GM12878 (cell line): ENCODE measurements around the gene GANAB. TPM values are rescaled to one million over a fixed set of nuclear protein-coding genes. Genes with fewer than 3 reads are reported as not detected.

Experiments used
- ATAC-seq: fragments of 200-7000 bp; cut with Tn5 transposase; 3 replicates; pipeline ENCODE4 v1.9.1; 2020; ENCODE audit warnings: mild to moderate bottlenecking, moderate library complexity
- BruUV-seq: library from RNA; stranded (reverse); fragments of 400-500 nt; replicated peaks from 2 replicates; lab custom pipeline; 2021; lab: Mats Ljungman, UMichigan
- CTCF ChIA-PET: fragments of 300-600 bp; sonication (Branson Sonifier 250); formaldehyde crosslinking; extraction: SDS; loops from one replicate; lab custom pipeline; 2021; ENCODE audit warnings: inconsistent platforms; lab: Yijun Ruan, JAX
- POLR2A ChIA-PET: fragments of 350-600 bp; formaldehyde crosslinking; extraction: SDS; loops from one replicate; lab custom pipeline; 2021; ENCODE audit warnings: inconsistent platforms; lab: Charles Lee
- RAD21 ChIA-PET: fragments of 300-600 bp; sonication (Branson Sonifier 250); formaldehyde crosslinking; loops from one replicate; lab custom pipeline; 2023; ENCODE audit warnings: antibody characterized with exemption; ENCODE audit not compliant: unreplicated experiment; lab: Charles Lee
- SMC1A ChIA-PET: fragments of 300-600 bp; sonication (Branson Sonifier 250); formaldehyde crosslinking; loops from one replicate; lab custom pipeline; 2023; ENCODE audit not compliant: unreplicated experiment, uncharacterized antibody; lab: Charles Lee
- DNase-seq: peaks from one replicate; pipeline ENCODE4 v3.0.0-alpha.2; 2011; ENCODE audit warnings: low read depth, low spot score
- FAIRE-seq: peaks from 3 replicates; lab custom pipeline; 2011; peaks lifted over from hg19 to GRCh38; lab: Jason Lieb, UNC
- H2AFZ ChIP-seq: 2 replicates; pipeline ENCODE4 v1.6.0; 2011; ENCODE audit warnings: low read depth, low read length, control low read depth; ENCODE audit not compliant: control insufficient read depth
- H3K27ac ChIP-seq: 2 replicates; pipeline ENCODE4 v1.5.1; 2011; ENCODE audit warnings: control low read depth; ENCODE audit not compliant: control insufficient read depth, insufficient read depth
- H3K27me3 ChIP-seq, 2 experiments: replicated peaks in 1 of 2; 2 replicates each; pipeline versions ENCODE4 v1.6.0 to v1.6.1; 2011; ENCODE audit warnings: low read length in 1 of 2; ENCODE audit not compliant: control insufficient read depth in 2 of 2, insufficient read depth in 2 of 2
- H3K36me3 ChIP-seq, 2 experiments: 2 replicates each; pipeline ENCODE4 v1.5.1; 2011; ENCODE audit warnings: low read length in 1 of 2; ENCODE audit not compliant: control insufficient read depth in 2 of 2, insufficient read depth in 2 of 2
- H3K4me1 ChIP-seq: 2 replicates; pipeline ENCODE4 v1.6.1; 2011; ENCODE audit warnings: mild to moderate bottlenecking, low read length, moderate library complexity, mixed read lengths; ENCODE audit not compliant: control insufficient read depth, insufficient read depth
- H3K4me2 ChIP-seq: 2 replicates; pipeline ENCODE4 v1.6.0; 2011; ENCODE audit warnings: control low read depth; ENCODE audit not compliant: control insufficient read depth, insufficient read depth
- H3K4me3 ChIP-seq: fragments of 200-600 bp; sonication (generic); 2 replicates; pipeline ENCODE4 v1.5.1; 2016
- H3K79me2 ChIP-seq: 2 replicates; pipeline ENCODE4 v1.6.0; 2011; ENCODE audit warnings: low read length; ENCODE audit not compliant: control insufficient read depth, insufficient read depth
- H3K9ac ChIP-seq: 2 replicates; pipeline ENCODE4 v1.8.0; 2011; ENCODE audit warnings: low read length, control low read depth, mixed read lengths; ENCODE audit not compliant: control insufficient read depth, insufficient read depth
- H3K9me3 ChIP-seq: replicated peaks from 3 replicates; pipeline ENCODE4 v1.5.1; 2011; ENCODE audit warnings: mild to moderate bottlenecking, low read length; ENCODE audit not compliant: control insufficient read depth, insufficient read depth
- H4K20me1 ChIP-seq: 2 replicates; pipeline ENCODE4 v1.6.0; 2011; ENCODE audit not compliant: control insufficient read depth, insufficient read depth
- CUX1 ChIP-seq: IDR thresholded peaks from 2 replicates; pipeline ENCODE4 v1.6.1; 2012; ENCODE audit warnings: improper control_type of control experiment, low read depth, low read length; ENCODE audit not compliant: insufficient replicate concordance
- IKZF1 ChIP-seq: fragments of 450-650 bp; conservative IDR thresholded peaks from 2 replicates; pipeline ENCODE4 v1.6.1; 2017; ENCODE audit warnings: antibody characterized with exemption, mild to moderate bottlenecking
- MAX ChIP-seq: IDR thresholded peaks from 2 replicates; pipeline ENCODE4 v1.6.1; 2012; ENCODE audit warnings: low read depth, low read length, improper control_type of control experiment
- NFIC ChIP-seq: IDR thresholded peaks from 2 replicates; pipeline ENCODE4 v1.6.1; 2012; ENCODE audit warnings: low read depth, mild to moderate bottlenecking, inconsistent platforms, low read length, moderate library complexity
- NR2F1 ChIP-seq: fragments of 450-650 bp; conservative IDR thresholded peaks from 2 replicates; pipeline ENCODE4 v1.6.1; 2017; ENCODE audit warnings: mild to moderate bottlenecking
- PKNOX1 ChIP-seq: fragments of 450-650 bp; IDR thresholded peaks from 2 replicates; pipeline ENCODE4 v1.6.1; 2016; ENCODE audit warnings: mild to moderate bottlenecking
- SP1 ChIP-seq: IDR thresholded peaks from one replicate; pipeline ENCODE4 v1.6.1; 2011; ENCODE audit warnings: low read depth, low read length
- SUPT20H ChIP-seq: IDR thresholded peaks from 2 replicates; pipeline ENCODE4 v1.6.1; 2011; ENCODE audit warnings: low read depth, mild to moderate bottlenecking, low read length, moderate library complexity, borderline replicate concordance; ENCODE audit not compliant: control insufficient read depth
- TAF1 ChIP-seq: IDR thresholded peaks from 2 replicates; pipeline ENCODE4 v1.6.1; 2011; ENCODE audit warnings: mild to moderate bottlenecking, low read depth, low read length, borderline replicate concordance
- TCF3 ChIP-seq: IDR thresholded peaks from 2 replicates; pipeline ENCODE4 v1.6.1; 2012; ENCODE audit warnings: low read depth, mild to moderate bottlenecking, low read length, borderline replicate concordance; ENCODE audit not compliant: insufficient read depth
- USF2 ChIP-seq: IDR thresholded peaks from 2 replicates; pipeline ENCODE4 v1.6.1; 2011; ENCODE audit warnings: low read depth, low read length, improper control_type of control experiment, borderline replicate concordance
- WGBS: methylation state at CpG from one replicate; pipeline ENCODE4 v1.1.6; 2016; ENCODE audit warnings: low lambda C conversion rate; ENCODE audit not compliant: insufficient replicate concordance, insufficient coverage; ENCODE audit errors: missing lambda C conversion rate; 5-methylcytosine and 5-hydroxymethylcytosine counted together
- in situ Hi-C: fragments of 300-500 bp; cut with MboI; formaldehyde crosslinking; loops from 9 replicates; pipeline ENCODE4 v1.14.3; 2018; ENCODE audit warnings: mixed read lengths
- intact Hi-C: fragments of 100-400 bp; cut with micrococcal nuclease; formaldehyde crosslinking; loops from one replicate; pipeline ENCODE4 v1.14.2; 2022; ENCODE audit not compliant: unreplicated experiment
- polyA plus RNA-seq, 11 experiments: library from polyadenylated mRNA; depleted of rRNA in 4 of 11; unstranded in 6 of 11; stranded (reverse) in 5 of 11; fragments of >200 nt; fragmentation: Nextera tagmentation in 4 of 11; fragmentation: Illumina TruSeq in 1 of 11; extraction: Ambion mirVana in 4 of 11; extraction: Trizol in 1 of 11; gene quantifications; 1 replicate in 1 of 11; 2 replicates in 10 of 11; pipeline versions ENCODE4 v1.2.1 to v1.2.3, GENCODE V29; 2011 to 2016; ENCODE audit warnings: inconsistent platforms in 2 of 11, missing spikeins in 2 of 11, low read depth in 1 of 11
- total RNA-seq, 4 experiments: library from RNA; depleted of rRNA in 3 of 4; stranded (reverse); fragments of >200 nt in 3 of 4; fragmentation: Illumina TruSeq in 1 of 4; extraction: Trizol in 1 of 4; gene quantifications; 2 replicates each; pipeline versions ENCODE4 v1.2.1 to v1.2.3, GENCODE V29; 2013 to 2021

The GANAB gene
- total and polyA plus RNA-seq, 10 of the 15 experiments (the other 5 are each of a cell fraction or from before 2014, with no cell fraction given), result 4.5 to 175 (median 102) TPM

GRCh38 chr11:62605902-62606301 is 40.5 kb downstream of the GANAB start:
- RAD21 ChIA-PET, result no interaction called here
- 98% methylated on average over 15 of the region's 15 CpGs for WGBS
- FAIRE-seq, result no peak

More at GRCh38 chr11:62605902-62606301, 40.5 kb downstream of the GANAB start:
- H2AFZ ChIP-seq, result no peak overlapping the region
- ATAC-seq (no peak), DNase-seq (no peak)
- H3K79me2 ChIP-seq, result peaks cover 13% of the 10 kb centered on the region
- H3K9ac ChIP-seq, result no peak overlapping the region
- H3K9me3 ChIP-seq, result no peaks in the 10 kb centered on the region
- no TSS peak for BruUV-seq
- intact Hi-C loops, result no loop called here
- H3K4me1 ChIP-seq, result peaks cover 10% of the 10 kb centered on the region
- in situ Hi-C loops, result no loop called here
- no peak overlapping the region for H3K4me3 ChIP-seq
- SMC1A ChIA-PET, result interaction anchor here (0.7 kb wide), 1 partner anchor 182 kb away, joined by 3 read pairs; no protein-coding TSS in a partner anchor
- POLR2A ChIA-PET, result no interaction called here
- H3K36me3 ChIP-seq, result peaks cover 3 to 9% of the 10 kb centered on the region in 2 experiments; a peak in 3 of 4 replicates
- no peak overlapping the region for H3K27ac ChIP-seq
- no peak for TF ChIP-seq PKNOX1
- no peak for TF ChIP-seq IKZF1
- no peak for TF ChIP-seq SUPT20H
- no peak for TF ChIP-seq TCF3
- TF ChIP-seq CUX1, result no peak
- no peak for TF ChIP-seq NFIC
- TF ChIP-seq USF2, result no peak
- TF ChIP-seq TAF1, result no peak
- TF ChIP-seq MAX, result no peak
- no peak for TF ChIP-seq NR2F1
- no peak for TF ChIP-seq SP1
- no peak overlapping the region for H3K4me2 ChIP-seq
- H4K20me1 ChIP-seq, result no peaks in the 10 kb centered on the region; the same call in 1 of the 2 replicates
- CTCF ChIA-PET, result interaction anchor here (1.7 kb wide), 1 partner anchor 88 kb away, joined by 4 read pairs; no protein-coding TSS in a partner anchor
- H3K27me3 ChIP-seq, result no peaks in the 10 kb centered on the region
